H9 (cell line): ENCODE results near the gene AVL9. TPM values are rescaled to one million over a fixed set of nuclear protein-coding genes. Genes with fewer than 3 reads are reported as not detected.

ENCODE experiments used
- DNase-seq: peaks from one replicate; pipeline ENCODE4 v3.0.0-alpha.2; 2017
- H2AFZ ChIP-seq: one replicate; pipeline ENCODE4 v1.6.1; 2013; ENCODE audit warnings: mild to moderate bottlenecking, low read length, control low read depth, moderate library complexity
- H2AK5ac ChIP-seq: 2 replicates; pipeline ENCODE4 v1.6.1; 2013; ENCODE audit warnings: low read length, control low read depth, mixed read lengths; ENCODE audit not compliant: insufficient read length
- H2BK120ac ChIP-seq: one replicate; pipeline ENCODE4 v1.6.1; 2013; ENCODE audit warnings: low read depth, mild to moderate bottlenecking, low read length, control low read depth, inconsistent platforms; ENCODE audit not compliant: poor library complexity, severe bottlenecking
- H2BK12ac ChIP-seq: 2 replicates; pipeline ENCODE4 v1.6.1; 2013; ENCODE audit warnings: low read length, control low read depth, mixed read lengths, low read depth; ENCODE audit not compliant: insufficient read length
- H2BK15ac ChIP-seq: 2 replicates; pipeline ENCODE4 v1.6.1; 2013; ENCODE audit warnings: low read depth, low read length, control low read depth
- H2BK20ac ChIP-seq: one replicate; pipeline ENCODE4 v1.6.1; 2013; ENCODE audit warnings: low read depth, mild to moderate bottlenecking, low read length, control low read depth, inconsistent platforms; ENCODE audit not compliant: poor library complexity, severe bottlenecking
- H2BK5ac ChIP-seq: 2 replicates; pipeline ENCODE4 v1.6.1; 2013; ENCODE audit warnings: low read length, control low read depth, mixed read lengths; ENCODE audit not compliant: insufficient read length
- H3K14ac ChIP-seq: 2 replicates; pipeline ENCODE4 v1.6.1; 2013; ENCODE audit warnings: low read length, control low read depth; ENCODE audit not compliant: insufficient read depth
- H3K18ac ChIP-seq: 2 replicates; pipeline ENCODE4 v1.6.1; 2013; ENCODE audit warnings: low read depth, mild to moderate bottlenecking, mixed read lengths, low read length, control low read depth; ENCODE audit not compliant: insufficient read length
- H3K23ac ChIP-seq: 2 replicates; pipeline ENCODE4 v1.6.1; 2013; ENCODE audit warnings: low read length, control low read depth, mixed read lengths, low read depth; ENCODE audit not compliant: insufficient read length
- H3K23me2 ChIP-seq: 2 replicates; pipeline ENCODE4 v1.6.1; 2013; ENCODE audit warnings: low read depth, mild to moderate bottlenecking, mixed read lengths, low read length, control low read depth; ENCODE audit not compliant: insufficient read length, poor library complexity, severe bottlenecking
- H3K27ac ChIP-seq: 2 replicates; pipeline ENCODE4 v1.5.1; 2013; ENCODE audit warnings: low read length, control low read depth, mixed read lengths, low read depth; ENCODE audit not compliant: insufficient read length
- H3K27me3 ChIP-seq: 2 replicates; pipeline ENCODE4 v1.6.1; 2013; ENCODE audit warnings: low read length, control low read depth, inconsistent platforms; ENCODE audit not compliant: insufficient read depth
- H3K4ac ChIP-seq: 2 replicates; pipeline ENCODE4 v1.6.1; 2013; ENCODE audit warnings: low read depth, mild to moderate bottlenecking, control low read depth, inconsistent platforms, low read length, moderate library complexity
- H3K4me1 ChIP-seq: 2 replicates; pipeline ENCODE4 v1.6.1; 2013; ENCODE audit warnings: low read length, control low read depth, inconsistent platforms; ENCODE audit not compliant: insufficient read depth
- H3K4me2 ChIP-seq: 2 replicates; pipeline ENCODE4 v1.6.1; 2013; ENCODE audit warnings: low read length, control low read depth, mixed read lengths; ENCODE audit not compliant: insufficient read length, insufficient read depth
- H3K56ac ChIP-seq: 2 replicates; pipeline ENCODE4 v1.6.1; 2013; ENCODE audit warnings: low read depth, mild to moderate bottlenecking, mixed read lengths, low read length, control low read depth; ENCODE audit not compliant: insufficient read length
- H3K79me1 ChIP-seq: 2 replicates; pipeline ENCODE4 v1.6.1; 2013; ENCODE audit warnings: low read depth, mild to moderate bottlenecking, moderate library complexity, low read length, control low read depth, inconsistent platforms; ENCODE audit not compliant: insufficient read depth, poor library complexity, severe bottlenecking
- H3K79me2 ChIP-seq: 2 replicates; pipeline ENCODE4 v1.6.1; 2013; ENCODE audit warnings: low read length, control low read depth, inconsistent platforms; ENCODE audit not compliant: insufficient read depth
- H3K9ac ChIP-seq: 2 replicates; pipeline ENCODE4 v1.6.1; 2013; ENCODE audit warnings: low read length, control low read depth, mixed read lengths; ENCODE audit not compliant: insufficient read length; ENCODE audit errors: extremely low read depth
- H3K9me3 ChIP-seq: one replicate; pipeline ENCODE4 v1.6.1; 2013; ENCODE audit warnings: low read depth, low read length, inconsistent platforms; ENCODE audit not compliant: control insufficient read depth
- H3T11ph ChIP-seq: one replicate; pipeline ENCODE4 v1.6.1; 2013; ENCODE audit warnings: mild to moderate bottlenecking, low read length, control low read depth, inconsistent platforms
- H4K20me1 ChIP-seq: one replicate; pipeline ENCODE4 v1.6.1; 2013; ENCODE audit not compliant: control insufficient read depth, insufficient read length, insufficient read depth
- H4K5ac ChIP-seq: 2 replicates; pipeline ENCODE4 v1.6.1; 2013; ENCODE audit warnings: low read depth, mild to moderate bottlenecking, mixed read lengths, low read length, control low read depth; ENCODE audit not compliant: insufficient read length
- H4K8ac ChIP-seq: replicated peaks from 2 replicates; pipeline ENCODE4 v1.6.1; 2013; ENCODE audit warnings: low read length, control low read depth, mixed read lengths, low read depth; ENCODE audit not compliant: insufficient read length
- H4K91ac ChIP-seq: 2 replicates; pipeline ENCODE4 v1.6.1; 2013; ENCODE audit warnings: low read depth, mild to moderate bottlenecking, moderate library complexity, mixed read lengths, low read length, control low read depth; ENCODE audit not compliant: insufficient read length
- H3K27ac Mint-ChIP-seq, 3 experiments: 2 replicates in 2 of 3; 3 replicates in 1 of 3; pipeline ENCODE4 v1.8.0; 2020 to 2021; ENCODE audit warnings: mixed read lengths in 3 of 3, mild to moderate bottlenecking in 1 of 3, moderate library complexity in 1 of 3
- H3K27me3 Mint-ChIP-seq: 2 replicates; pipeline ENCODE4 v1.8.0; 2021; ENCODE audit warnings: low read depth, mild to moderate bottlenecking, moderate library complexity, mixed read lengths
- H3K36me3 Mint-ChIP-seq, 3 experiments: 2 replicates in 2 of 3; 3 replicates in 1 of 3; pipeline ENCODE4 v1.8.0; 2020 to 2021; ENCODE audit warnings: low read depth in 3 of 3, mixed read lengths in 3 of 3; ENCODE audit not compliant: insufficient read depth in 1 of 3
- H3K4me1 Mint-ChIP-seq, 2 experiments: 2 replicates each; pipeline ENCODE4 v1.8.0; 2020; ENCODE audit warnings: mixed read lengths in 2 of 2
- H3K4me3 Mint-ChIP-seq, 2 experiments: 2 replicates in 1 of 2; 3 replicates in 1 of 2; pipeline ENCODE4 v1.8.0; 2020 to 2021; ENCODE audit warnings: mild to moderate bottlenecking in 2 of 2, mixed read lengths in 2 of 2, moderate library complexity in 1 of 2
- H3K9me3 Mint-ChIP-seq, 2 experiments: 2 replicates in 1 of 2; 3 replicates in 1 of 2; pipeline ENCODE4 v1.8.0; 2020; ENCODE audit warnings: mild to moderate bottlenecking in 2 of 2, mixed read lengths in 2 of 2, moderate library complexity in 1 of 2
- WGBS: extraction: QIAGEN DNeasy Blood & Tissue Kit; methylation state at CpG from one replicate; pipeline ENCODE4 v1.1.7; 2013; ENCODE audit warnings: missing lambda C conversion rate, low lambda C conversion rate, mixed read lengths; ENCODE audit not compliant: insufficient read length; ENCODE audit errors: extremely low coverage; 5-methylcytosine and 5-hydroxymethylcytosine counted together
- total RNA-seq: library from RNA; stranded (reverse); gene quantifications from 2 replicates; pipeline ENCODE4 v1.2.1, GENCODE V29; 2021
- TF ChIP-seq, protein P1 (sequence below): fragments of 200-600 bp; sonication (generic); conservative IDR thresholded peaks from 3 replicates; pipeline ENCODE4 v1.8.0; 2021; ENCODE audit warnings: antibody characterized with exemption, mild to moderate bottlenecking

AVL9 gene
- total RNA-seq, 1 experiment from 2014 or later: 38.7 TPM

DNA sequence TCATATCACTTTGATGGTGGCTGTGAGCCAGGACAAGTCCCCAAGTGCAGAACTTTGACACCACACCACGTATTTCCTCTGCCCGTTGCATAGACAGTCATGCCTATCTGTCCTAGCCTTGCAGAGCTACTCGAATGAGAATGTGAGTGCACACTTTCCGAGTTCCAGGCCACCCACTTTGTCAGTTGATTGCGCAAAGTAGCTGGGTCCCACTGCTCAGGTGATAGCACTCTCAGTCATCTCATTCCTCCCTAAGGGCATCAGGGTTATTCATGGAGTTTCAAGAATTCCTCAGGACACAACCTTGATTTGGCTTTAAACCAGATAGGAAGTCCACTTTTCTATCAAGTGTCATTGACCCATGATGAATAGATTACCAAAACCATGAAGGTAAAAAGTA is 24.4 kb upstream of the AVL9 start:
- no peaks in the 10 kb centered on the region for H3K9me3 ChIP-seq
- no peak overlapping the region for H3K4me3 Mint-ChIP-seq
- H4K5ac ChIP-seq: no peak overlapping the region
- no peak overlapping the region for H4K8ac ChIP-seq
- WGBS: no CpG with 5 or more reads among the region's 5 CpGs
- no peak overlapping the region for H3K56ac ChIP-seq
- TF ChIP-seq, protein P1, sequence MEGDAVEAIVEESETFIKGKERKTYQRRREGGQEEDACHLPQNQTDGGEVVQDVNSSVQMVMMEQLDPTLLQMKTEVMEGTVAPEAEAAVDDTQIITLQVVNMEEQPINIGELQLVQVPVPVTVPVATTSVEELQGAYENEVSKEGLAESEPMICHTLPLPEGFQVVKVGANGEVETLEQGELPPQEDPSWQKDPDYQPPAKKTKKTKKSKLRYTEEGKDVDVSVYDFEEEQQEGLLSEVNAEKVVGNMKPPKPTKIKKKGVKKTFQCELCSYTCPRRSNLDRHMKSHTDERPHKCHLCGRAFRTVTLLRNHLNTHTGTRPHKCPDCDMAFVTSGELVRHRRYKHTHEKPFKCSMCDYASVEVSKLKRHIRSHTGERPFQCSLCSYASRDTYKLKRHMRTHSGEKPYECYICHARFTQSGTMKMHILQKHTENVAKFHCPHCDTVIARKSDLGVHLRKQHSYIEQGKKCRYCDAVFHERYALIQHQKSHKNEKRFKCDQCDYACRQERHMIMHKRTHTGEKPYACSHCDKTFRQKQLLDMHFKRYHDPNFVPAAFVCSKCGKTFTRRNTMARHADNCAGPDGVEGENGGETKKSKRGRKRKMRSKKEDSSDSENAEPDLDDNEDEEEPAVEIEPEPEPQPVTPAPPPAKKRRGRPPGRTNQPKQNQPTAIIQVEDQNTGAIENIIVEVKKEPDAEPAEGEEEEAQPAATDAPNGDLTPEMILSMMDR: no peak
- no peak overlapping the region for H2BK12ac ChIP-seq
- H3K9ac ChIP-seq: no peak overlapping the region
- H3K27me3 ChIP-seq: no peaks in the 10 kb centered on the region
- H3K4me2 ChIP-seq: no peak overlapping the region
- no peak overlapping the region for H4K91ac ChIP-seq
- H4K20me1 ChIP-seq: no peaks in the 10 kb centered on the region
- no peak overlapping the region for H3T11ph ChIP-seq
- no peak overlapping the region for H3K18ac ChIP-seq
- no peaks in the 10 kb centered on the region for H3K4me1 Mint-ChIP-seq
- H3K36me3 Mint-ChIP-seq: 0 out of 7 replicates have a peak, but pooled peaks cover 0 to 1% (median 0%) of the 10 kb centered on the region in 3 experiments
- H3K27me3 Mint-ChIP-seq: no peaks in the 10 kb centered on the region; the same call in 1 of the 2 replicates
- no peaks in the 10 kb centered on the region for H3K79me1 ChIP-seq
- H2AK5ac ChIP-seq: no peak overlapping the region
- H3K27ac ChIP-seq: no peak overlapping the region
- no peak overlapping the region for H3K23ac ChIP-seq
- H2BK120ac ChIP-seq: no peak overlapping the region
- H3K4me1 ChIP-seq: no peaks in the 10 kb centered on the region
- DNase-seq: no peak
- no peaks in the 10 kb centered on the region for H3K23me2 ChIP-seq
- H3K9me3 Mint-ChIP-seq: peaks cover 3% of the 10 kb centered on the region in 2 experiments
- H2BK5ac ChIP-seq: no peak overlapping the region
- H3K79me2 ChIP-seq: no peaks in the 10 kb centered on the region
- no peak overlapping the region for H2BK20ac ChIP-seq
- no peak overlapping the region for H2AFZ ChIP-seq
- H3K4ac ChIP-seq: no peak overlapping the region
- H2BK15ac ChIP-seq: no peak overlapping the region
- H3K14ac ChIP-seq: no peak overlapping the region
- no peak overlapping the region for H3K27ac Mint-ChIP-seq
